ENCODE measurements around the gene RILPL1.
"Not testable (repeated sequence)": the region's sequence is repeated elsewhere in the genome, so short reads cannot be mapped to it uniquely, and the experiment has no call there.

Gene RILPL1

GRCh38 chr12:123530668-123531067, 2.9 kb downstream of the RILPL1 start:
- DNase-seq (ENCODE audit: low read depth): no peak

GRCh38 chr12:123529686-123530085, 3.8 kb downstream of the RILPL1 start:
- DNase-seq (ENCODE audit: low read depth): no peak

- DNase-seq (ENCODE audit: low read depth): no peak
Observed at GRCh38 chr12:123528858-123529257, 4.7 kb downstream of the RILPL1 start.

GRCh38 chr12:123526542-123527080, 6.9 kb downstream of the RILPL1 start:
- DNase-seq (ENCODE audit: low read depth): no peak

- no peak for DNase-seq (ENCODE audit: low read depth)
Observed at GRCh38 chr12:123524378-123524777, 9.1 kb downstream of the RILPL1 start.

GRCh38 chr12:123523518-123523917, 10.0 kb downstream of the RILPL1 start:
- no peak for DNase-seq (ENCODE audit: low read depth)

- DNase-seq (ENCODE audit: low read depth): no peak
Observed at GRCh38 chr12:123522164-123522563, 11.4 kb downstream of the RILPL1 start.

- no peak for DNase-seq (ENCODE audit: low read depth)
Observed at GRCh38 chr12:123520567-123521474, 12.7 kb downstream of the RILPL1 start.

GRCh38 chr12:123519141-123520001, 14.1 kb downstream of the RILPL1 start:
- DNase-seq (ENCODE audit: low read depth): no peak

GRCh38 chr12:123516216-123516780, 17.2 kb downstream of the RILPL1 start:
- DNase-seq (ENCODE audit: low read depth): no peak

GRCh38 chr12:123514582-123515221, 18.8 kb downstream of the RILPL1 start:
- DNase-seq (ENCODE audit: low read depth): not testable (repeated sequence)

- no peak for DNase-seq (ENCODE audit: low read depth)
Observed at GRCh38 chr12:123513805-123514204, 19.7 kb downstream of the RILPL1 start.

GRCh38 chr12:123512838-123513665, 20.5 kb downstream of the RILPL1 start:
- no peak for DNase-seq (ENCODE audit: low read depth)

- DNase-seq (ENCODE audit: low read depth): no peak
Observed at GRCh38 chr12:123506843-123507236, 26.7 kb downstream of the RILPL1 start.

GRCh38 chr12:123506059-123506842, 27.3 kb downstream of the RILPL1 start:
- no peak for DNase-seq (ENCODE audit: low read depth)

GRCh38 chr12:123502163-123502704, 31.3 kb downstream of the RILPL1 start:
- no peak for DNase-seq (ENCODE audit: low read depth)

- DNase-seq (ENCODE audit: low read depth): no peak
Observed at GRCh38 chr12:123499332-123499731, 34.2 kb downstream of the RILPL1 start.

- no peak for DNase-seq (ENCODE audit: low read depth)
Observed at GRCh38 chr12:123498126-123498825, 35.2 kb downstream of the RILPL1 start.

GRCh38 chr12:123497065-123497464, 36.5 kb downstream of the RILPL1 start:
- no peak for DNase-seq (ENCODE audit: low read depth)

Data from T-helper 22 cell (primary cell).